Nephron progenitor cell (in vitro differentiated cells): ENCODE results near the gene PGLYRP1.

ENCODE experiments used
- DNase-seq: peaks from one replicate; pipeline ENCODE4 v3.0.0; 2021
- H3K27ac Mint-ChIP-seq: 2 replicates; pipeline ENCODE4 v1.8.0; 2021; ENCODE audit warnings: mild to moderate bottlenecking, moderate library complexity, mixed read lengths
- H3K27me3 Mint-ChIP-seq: 2 replicates; pipeline ENCODE4 v1.8.0; 2021; ENCODE audit warnings: mild to moderate bottlenecking, low read depth, mixed read lengths; ENCODE audit not compliant: poor library complexity
- H3K36me3 Mint-ChIP-seq: 2 replicates; pipeline ENCODE4 v1.8.0; 2021; ENCODE audit warnings: low read depth, mixed read lengths
- H3K4me1 Mint-ChIP-seq: 2 replicates; pipeline ENCODE4 v1.8.0; 2021; ENCODE audit warnings: mixed read lengths
- H3K4me3 Mint-ChIP-seq: 2 replicates; pipeline ENCODE4 v1.8.0; 2021; ENCODE audit warnings: mild to moderate bottlenecking, moderate library complexity, mixed read lengths
- H3K9me3 Mint-ChIP-seq: 2 replicates; pipeline ENCODE4 v1.8.0; 2021; ENCODE audit warnings: mild to moderate bottlenecking, moderate library complexity, mixed read lengths
- CTCF ChIP-seq: fragments of 200-600 bp; sonication (generic); IDR thresholded peaks from 2 replicates; pipeline ENCODE4 v1.5.0; 2021; ENCODE audit warnings: antibody characterized with exemption

Gene PGLYRP1

GRCh38 chr19:45995715-45996385, 27.0 kb downstream of the PGLYRP1 start:
- H3K4me1 Mint-ChIP-seq = peaks cover 24% of the 10 kb centered on the region
- DNase-seq = no peak
- no peak overlapping the region for H3K27ac Mint-ChIP-seq
- peaks cover 6% of the 10 kb centered on the region for H3K36me3 Mint-ChIP-seq
- H3K4me3 Mint-ChIP-seq = no peak overlapping the region
- H3K27me3 Mint-ChIP-seq = peaks cover 28% of the 10 kb centered on the region
- no peaks in the 10 kb centered on the region for H3K9me3 Mint-ChIP-seq
- no peak for TF ChIP-seq CTCF

DNA sequence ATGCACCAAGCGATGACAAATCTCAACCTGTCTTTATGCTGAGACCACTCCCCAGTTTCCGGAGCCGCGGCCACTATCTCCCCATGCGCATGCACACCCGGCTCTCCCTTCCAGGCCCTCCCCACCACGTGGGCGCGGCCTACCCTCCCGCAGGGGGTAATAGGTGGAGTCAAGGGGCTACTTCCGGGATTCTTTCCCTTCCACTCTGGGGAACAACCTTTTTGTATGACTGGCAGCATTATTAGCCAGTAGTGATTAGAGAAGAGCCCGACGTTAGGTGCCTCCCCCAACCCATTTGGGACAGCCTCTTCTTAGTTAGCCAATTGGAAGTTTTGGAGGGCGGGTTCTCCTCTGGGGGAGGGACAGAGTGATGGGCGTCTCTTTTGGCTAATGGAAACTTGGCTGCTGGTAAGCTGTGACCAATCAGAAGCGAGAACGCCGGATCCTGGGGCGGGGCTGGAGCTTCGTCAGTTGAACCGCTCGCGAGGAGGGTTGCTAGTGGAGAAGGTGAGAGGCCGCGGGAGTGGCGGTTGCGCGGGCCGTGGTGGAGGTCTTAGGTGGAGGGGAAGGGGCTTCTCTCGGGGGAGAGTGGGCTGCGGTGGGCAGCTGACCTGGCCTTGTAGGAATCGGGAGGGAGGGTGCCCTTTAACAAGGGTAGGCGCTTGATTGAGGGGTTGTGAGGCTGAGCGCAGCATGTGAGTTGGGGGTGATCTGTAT, 27.7 kb downstream of the PGLYRP1 start, which contains the start of gene CCDC61:
TSS of gene CCDC61 (plus strand) at position 470 of the 717 bp plus-strand sequence. CDS start 7,552 bp downstream, outside the sequence.
- peak; percentile 95 for DNase-seq
- H3K27ac Mint-ChIP-seq = no peak within 1 kb of the TSS

GRCh38 chr19:45994456-45994997, 28.3 kb downstream of the PGLYRP1 start:
- H3K27me3 Mint-ChIP-seq = peaks cover 20% of the 10 kb centered on the region
- no peaks in the 10 kb centered on the region for H3K9me3 Mint-ChIP-seq
- peaks cover 10% of the 10 kb centered on the region for H3K4me1 Mint-ChIP-seq
- peaks cover 6% of the 10 kb centered on the region for H3K36me3 Mint-ChIP-seq
- no peak for TF ChIP-seq CTCF
- DNase-seq = no peak
- H3K4me3 Mint-ChIP-seq = no peak overlapping the region
- H3K27ac Mint-ChIP-seq = no peak overlapping the region

More for the DNA sequence above, 27.7 kb downstream of the PGLYRP1 start, which contains the start of gene CCDC61:
- H3K9me3 Mint-ChIP-seq = no peaks in the 10 kb centered on the region
- H3K27me3 Mint-ChIP-seq = peaks cover 23% of the 10 kb centered on the region
- no peak for TF ChIP-seq CTCF
- peaks cover 6% of the 10 kb centered on the region for H3K36me3 Mint-ChIP-seq
- no peak within 1 kb of the TSS for H3K4me3 Mint-ChIP-seq
- peaks cover 17% of the 10 kb centered on the region for H3K4me1 Mint-ChIP-seq

DNA sequence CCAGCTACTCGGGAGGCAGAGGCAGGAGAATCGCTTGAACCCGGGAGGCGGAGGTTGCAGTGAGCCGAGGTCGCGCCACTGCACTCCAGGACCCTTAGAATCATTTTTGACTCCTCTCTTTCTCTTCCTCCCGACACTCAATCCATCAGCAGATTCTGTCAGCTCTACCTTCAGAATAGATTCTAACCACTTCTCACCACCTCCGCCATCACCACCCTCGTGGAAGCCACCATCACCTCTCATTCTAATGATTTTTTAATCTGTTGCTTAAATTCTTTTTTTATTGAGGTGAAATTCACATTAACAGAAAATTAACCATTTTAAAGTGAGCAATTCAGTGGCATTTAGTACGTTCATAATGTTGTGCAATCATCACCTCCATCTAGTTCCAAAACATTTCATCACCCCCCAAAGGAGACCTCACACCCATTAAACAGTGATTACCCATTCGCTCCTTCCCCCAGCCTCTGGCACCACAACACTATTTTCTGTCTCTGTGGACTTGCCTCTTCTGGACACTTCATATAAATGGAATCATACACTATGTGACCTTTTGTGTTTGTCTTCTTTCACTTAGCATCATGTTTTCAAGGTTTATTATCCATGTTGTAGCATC, 32.6 kb downstream of the PGLYRP1 start:
- no peak for TF ChIP-seq CTCF
- no peak overlapping the region for H3K4me3 Mint-ChIP-seq
- DNase-seq = no peak
- H3K4me1 Mint-ChIP-seq = no peaks in the 10 kb centered on the region
- H3K27me3 Mint-ChIP-seq = peaks cover 38% of the 10 kb centered on the region
- H3K36me3 Mint-ChIP-seq = no peaks in the 10 kb centered on the region
- H3K9me3 Mint-ChIP-seq = no peaks in the 10 kb centered on the region
- H3K27ac Mint-ChIP-seq = no peak overlapping the region

DNA sequence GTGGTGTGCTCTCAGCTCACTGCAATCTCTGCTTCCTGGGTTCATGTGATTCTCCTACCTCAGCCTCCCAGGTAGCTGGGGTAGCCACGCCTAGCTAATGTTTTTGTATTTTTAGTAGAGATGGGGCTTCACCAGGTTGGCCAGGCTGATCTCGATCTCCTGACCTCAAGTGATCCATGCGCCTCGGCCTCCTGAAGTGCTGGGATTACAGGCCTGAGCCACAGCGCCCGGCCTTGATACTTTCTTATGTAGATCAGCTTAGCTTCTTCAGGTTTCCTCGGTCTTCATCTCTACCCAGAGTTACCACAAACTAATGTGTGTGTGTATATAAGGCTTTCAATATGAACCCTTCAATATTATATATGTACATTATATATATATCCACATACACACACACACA, 37.5 kb downstream of the PGLYRP1 start:
- Mint-ChIP-seq H3K27me3 (peaks cover 54% of the 10 kb centered on the region), H3K4me3 (no peak overlapping the region), H3K9me3 (no peaks in the 10 kb centered on the region), H3K36me3 (no peaks in the 10 kb centered on the region), H3K27ac (no peak overlapping the region), H3K4me1 (peaks cover 7% of the 10 kb centered on the region)
- no peak for TF ChIP-seq CTCF
- DNase-seq = no peak
